ENCODE data around the gene REN.

- TF ChIP-seq CTCF (IDR thresholded peaks at IDR 0.05; ENCODE audit: insufficient read depth, low read depth, low read length) (no peak), EZH2 (IDR thresholded peaks at IDR 0.05; ENCODE audit: insufficient read depth, low read length) (no peak)
Observed at GRCh38 chr1:204176049-204176448, 9.9 kb upstream of the REN start.
